Gastroesophageal sphincter (tissue), 3 donors: ENCODE data around the gene HEXB.

Source experiments
- CTCF ChIP-seq, 4 experiments: fragments of 200-600 bp in 2 of 4; fragments of 450-650 bp in 2 of 4; sonication (generic) in 1 of 4; IDR thresholded peaks; one replicate each; pipeline ENCODE4 v1.5.1; 2017 to 2019; ENCODE audit warnings: antibody characterized with exemption in 4 of 4, mild to moderate bottlenecking in 2 of 4, moderate library complexity in 2 of 4
- EP300 ChIP-seq: sonication (generic); formaldehyde crosslinking; IDR thresholded peaks from one replicate; pipeline ENCODE4 v1.6.1; 2017; ENCODE audit warnings: antibody characterized with exemption, mild to moderate bottlenecking
- POLR2A ChIP-seq, 2 donors: fragments of 450-650 bp; IDR thresholded peaks; one replicate each; pipeline ENCODE4 v1.6.1; 2017; ENCODE audit warnings: antibody characterized with exemption in 2 of 2, mild to moderate bottlenecking in 2 of 2, moderate library complexity in 1 of 2
- POLR2AphosphoS5 ChIP-seq: sonication (generic); formaldehyde crosslinking; IDR thresholded peaks from one replicate; pipeline ENCODE4 v1.6.1; 2017; ENCODE audit warnings: antibody characterized with exemption

GRCh38 chr5:74648835-74649293 lies 36.2 kb upstream of the HEXB start:
- TF ChIP-seq POLR2A (IDR thresholded peaks at IDR 0.05) (no peak), CTCF (IDR thresholded peaks at IDR 0.05) (peak; percentile 60 to 80 (median 72)), EP300 (no peak), POLR2AphosphoS5 (no peak)
